Endodermal cell (in vitro differentiated cells): ENCODE measurements around the gene MORN4. TPM values are rescaled to one million over a fixed set of nuclear protein-coding genes. Genes with fewer than 3 reads are reported as not detected.
"Not testable (repeated sequence)": the region's sequence is repeated elsewhere in the genome, so short reads cannot be mapped to it uniquely, and the experiment has no call there.

Experiments used
- DNase-seq: peaks from one replicate; pipeline ENCODE4 v3.0.0-alpha.2; 2017
- H3K27ac ChIP-seq: 2 replicates; pipeline ENCODE4 v1.5.1; 2013; ENCODE audit warnings: mild to moderate bottlenecking, low read depth, low read length, moderate library complexity
- H3K27me3 ChIP-seq: 2 replicates; pipeline ENCODE4 v1.6.1; 2013; ENCODE audit warnings: mild to moderate bottlenecking, low read length, moderate library complexity; ENCODE audit not compliant: insufficient read depth, control insufficient read depth, poor library complexity, severe bottlenecking
- H3K36me3 ChIP-seq: 2 replicates; pipeline ENCODE4 v1.7.0; 2013; ENCODE audit warnings: mild to moderate bottlenecking, low read length, moderate library complexity; ENCODE audit not compliant: control insufficient read depth, insufficient read depth
- H3K4me1 ChIP-seq: one replicate; pipeline ENCODE4 v1.7.0; 2013; ENCODE audit warnings: low read length; ENCODE audit not compliant: control insufficient read depth, insufficient read depth
- H3K4me3 ChIP-seq: 2 replicates; pipeline ENCODE4 v1.5.1; 2013; ENCODE audit warnings: mild to moderate bottlenecking, low read length, moderate library complexity
- H3K9ac ChIP-seq: 2 replicates; pipeline ENCODE4 v1.6.1; 2013; ENCODE audit warnings: mild to moderate bottlenecking, low read length, moderate library complexity; ENCODE audit not compliant: poor library complexity, severe bottlenecking; ENCODE audit errors: extremely low read depth
- H3K9me3 ChIP-seq: 2 replicates; pipeline ENCODE4 v1.6.1; 2013; ENCODE audit warnings: mild to moderate bottlenecking, low read length, moderate library complexity; ENCODE audit not compliant: control insufficient read depth
- H3K27ac Mint-ChIP-seq: 2 replicates; pipeline ENCODE4 v1.8.0; 2020; ENCODE audit warnings: mixed read lengths
- H3K27me3 Mint-ChIP-seq: 2 replicates; pipeline ENCODE4 v1.8.0; 2021; ENCODE audit warnings: mild to moderate bottlenecking, mixed read lengths; ENCODE audit not compliant: insufficient read depth
- H3K36me3 Mint-ChIP-seq: 2 replicates; pipeline ENCODE4 v1.8.0; 2020; ENCODE audit warnings: low read depth, mixed read lengths
- H3K4me1 Mint-ChIP-seq: 2 replicates; pipeline ENCODE4 v1.8.0; 2020; ENCODE audit warnings: mixed read lengths
- H3K4me3 Mint-ChIP-seq: 2 replicates; pipeline ENCODE4 v1.8.0; 2020; ENCODE audit warnings: mild to moderate bottlenecking, moderate library complexity, mixed read lengths
- H3K9me3 Mint-ChIP-seq: 2 replicates; pipeline ENCODE4 v1.8.0; 2020; ENCODE audit warnings: mild to moderate bottlenecking, mixed read lengths
- WGBS, 2 experiments: methylation state at CpG; one replicate each; pipeline versions ENCODE4 v1.1.5 to v1.1.7; 2013; ENCODE audit warnings: missing lambda C conversion rate in 2 of 2, mixed read lengths in 1 of 2; ENCODE audit not compliant: insufficient coverage in 1 of 2, insufficient read length in 1 of 2; 5-methylcytosine and 5-hydroxymethylcytosine counted together
- total RNA-seq, 2 donors: library from RNA; stranded (reverse); fragmentation: NEBNext Ultra II Directional in 1 of 2; extraction: Animal tissue kit (Norgen Biotek cat#: 25700) in 1 of 2; gene quantifications; 2 replicates in 1 of 2; 3 replicates in 1 of 2; pipeline ENCODE4 v1.2.1, GENCODE V29; 2021
- TF ChIP-seq, protein P1 (sequence below): fragments of 200-600 bp; sonication (generic); conservative IDR thresholded peaks from 2 replicates; pipeline ENCODE4 v1.5.0; 2021; ENCODE audit warnings: antibody characterized with exemption, mild to moderate bottlenecking

Gene MORN4
- total RNA-seq, 2 donors from 2014 or later: 19.0 to 21.3 TPM

DNA sequence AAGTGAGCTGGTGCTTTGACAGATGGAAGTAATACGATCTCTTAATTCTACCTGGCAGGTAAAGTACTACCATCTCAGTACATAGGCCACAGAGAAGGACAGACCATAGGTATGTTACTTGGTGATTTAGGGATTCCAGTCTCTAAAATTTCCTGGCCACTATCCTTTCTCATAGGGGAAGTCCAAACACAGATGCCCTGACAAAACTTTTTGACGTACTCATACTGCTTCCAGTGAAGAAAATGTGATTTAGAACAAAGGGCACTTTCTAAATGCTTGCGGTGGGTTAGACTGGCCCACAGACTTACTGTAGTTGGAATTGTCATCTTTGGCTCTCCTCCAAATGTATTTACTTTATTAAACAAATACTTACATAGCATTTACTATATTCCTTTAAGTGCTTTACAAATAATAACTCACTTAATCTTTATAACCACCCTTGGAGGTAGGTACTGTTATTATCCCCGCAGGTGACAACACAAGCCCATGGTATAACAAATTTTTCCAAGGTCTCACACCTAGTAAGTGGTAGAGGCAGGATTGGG lies 10.2 kb upstream of the MORN4 start:
- no peaks in the 10 kb centered on the region for H3K27me3 ChIP-seq
- no peaks in the 10 kb centered on the region for H3K9me3 ChIP-seq
- peaks cover 29% of the 10 kb centered on the region for H3K36me3 ChIP-seq
- H3K27ac Mint-ChIP-seq: no peak overlapping the region
- TF ChIP-seq, protein P1, sequence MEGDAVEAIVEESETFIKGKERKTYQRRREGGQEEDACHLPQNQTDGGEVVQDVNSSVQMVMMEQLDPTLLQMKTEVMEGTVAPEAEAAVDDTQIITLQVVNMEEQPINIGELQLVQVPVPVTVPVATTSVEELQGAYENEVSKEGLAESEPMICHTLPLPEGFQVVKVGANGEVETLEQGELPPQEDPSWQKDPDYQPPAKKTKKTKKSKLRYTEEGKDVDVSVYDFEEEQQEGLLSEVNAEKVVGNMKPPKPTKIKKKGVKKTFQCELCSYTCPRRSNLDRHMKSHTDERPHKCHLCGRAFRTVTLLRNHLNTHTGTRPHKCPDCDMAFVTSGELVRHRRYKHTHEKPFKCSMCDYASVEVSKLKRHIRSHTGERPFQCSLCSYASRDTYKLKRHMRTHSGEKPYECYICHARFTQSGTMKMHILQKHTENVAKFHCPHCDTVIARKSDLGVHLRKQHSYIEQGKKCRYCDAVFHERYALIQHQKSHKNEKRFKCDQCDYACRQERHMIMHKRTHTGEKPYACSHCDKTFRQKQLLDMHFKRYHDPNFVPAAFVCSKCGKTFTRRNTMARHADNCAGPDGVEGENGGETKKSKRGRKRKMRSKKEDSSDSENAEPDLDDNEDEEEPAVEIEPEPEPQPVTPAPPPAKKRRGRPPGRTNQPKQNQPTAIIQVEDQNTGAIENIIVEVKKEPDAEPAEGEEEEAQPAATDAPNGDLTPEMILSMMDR: no peak
- H3K27me3 Mint-ChIP-seq: no peaks in the 10 kb centered on the region
- H3K9ac ChIP-seq: no peak overlapping the region
- H3K4me3 ChIP-seq: no peak overlapping the region
- no peaks in the 10 kb centered on the region for H3K9me3 Mint-ChIP-seq
- 82 to 100% methylated on average over 3 to 4 of the region's 4 CpGs for WGBS, 2 experiments
- H3K36me3 Mint-ChIP-seq: peaks cover 32% of the 10 kb centered on the region
- H3K4me1 Mint-ChIP-seq: peaks cover 12% of the 10 kb centered on the region
- H3K4me1 ChIP-seq: no peaks in the 10 kb centered on the region
- H3K4me3 Mint-ChIP-seq: no peak overlapping the region
- H3K27ac ChIP-seq: no peak overlapping the region
- no peak for DNase-seq

- not testable (repeated sequence) for H3K27ac ChIP-seq, H3K9me3 ChIP-seq, H3K27me3 ChIP-seq, H3K4me1 Mint-ChIP-seq, H3K27ac Mint-ChIP-seq, DNase-seq, H3K4me1 ChIP-seq, H3K9me3 Mint-ChIP-seq, H3K27me3 Mint-ChIP-seq, H3K9ac ChIP-seq
- H3K4me3 ChIP-seq: peak overlapping the region; percentile 97
- H3K36me3 ChIP-seq: peaks cover 28% of the 10 kb centered on the region
- peaks cover 32% of the 10 kb centered on the region for H3K36me3 Mint-ChIP-seq
- 87 to 92% methylated on average over 10 to 13 of the region's 13 CpGs for WGBS, 2 experiments
- peak overlapping the region; percentile 88 for H3K4me3 Mint-ChIP-seq
Measured at GRCh38 chr10:97642471-97643159, 9.3 kb upstream of the MORN4 start.

DNA sequence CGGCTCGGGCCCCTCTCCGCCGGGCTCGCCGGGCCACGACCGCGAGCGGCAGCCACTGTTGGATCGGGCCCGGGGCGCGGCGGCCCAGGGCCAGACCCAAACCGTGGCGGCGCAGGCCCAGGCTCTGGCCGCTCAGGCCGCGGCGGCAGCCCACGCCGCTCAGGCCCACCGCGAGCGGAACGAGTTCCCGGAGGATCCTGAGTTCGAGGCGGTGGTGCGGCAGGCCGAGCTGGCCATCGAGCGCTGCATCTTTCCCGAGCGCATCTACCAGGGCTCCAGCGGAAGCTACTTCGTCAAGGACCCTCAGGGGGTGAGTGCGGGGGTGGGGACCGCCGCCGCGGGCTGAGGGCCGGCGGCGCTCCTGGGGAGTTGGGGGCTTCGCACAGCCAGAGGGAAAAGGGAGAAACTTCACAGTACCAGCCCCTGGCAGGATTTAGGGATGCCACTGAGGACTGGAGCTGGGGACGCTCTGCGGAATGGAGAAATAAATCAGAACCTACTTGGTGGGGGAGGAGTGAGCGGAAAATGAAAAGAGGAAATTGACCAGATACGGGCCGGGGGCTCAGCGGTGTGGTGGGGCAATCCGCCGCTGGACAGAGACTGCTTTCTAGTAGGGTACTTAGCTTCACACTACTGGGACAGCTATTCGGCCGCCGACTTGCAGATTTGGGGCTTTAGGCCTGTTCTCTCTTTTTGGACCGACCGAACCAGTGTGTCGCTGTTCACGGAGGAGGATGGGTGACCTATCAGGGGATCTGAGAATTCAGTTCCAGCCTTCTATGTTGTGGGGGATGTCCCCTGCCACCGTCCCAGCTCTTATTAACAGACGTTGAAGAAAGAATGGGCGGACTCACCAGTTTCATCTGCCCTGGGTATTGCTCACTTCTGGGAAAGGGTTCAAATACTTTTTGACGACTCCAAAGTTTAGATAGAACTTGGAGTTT lies 7.8 kb upstream of the MORN4 start:
- Mint-ChIP-seq H3K27me3 (no peaks in the 10 kb centered on the region), H3K4me3 (peak overlapping the region; percentile 88), H3K36me3 (peaks cover 29% of the 10 kb centered on the region), H3K9me3 (no peaks in the 10 kb centered on the region), H3K27ac (peak overlapping the region; percentile 91), H3K4me1 (peaks cover 10% of the 10 kb centered on the region)
- WGBS, 2 experiments: 1 to 2% methylated on average over 25 to 67 of the region's 67 CpGs
- peak overlapping the region; percentile 38 for H3K27ac ChIP-seq
- H3K36me3 ChIP-seq: peaks cover 23% of the 10 kb centered on the region
- no peaks in the 10 kb centered on the region for H3K4me1 ChIP-seq
- H3K9me3 ChIP-seq: no peaks in the 10 kb centered on the region
- H3K9ac ChIP-seq: peak overlapping the region; percentile 69
- DNase-seq: peak; percentile 83
- H3K27me3 ChIP-seq: no peaks in the 10 kb centered on the region
- TF ChIP-seq, protein P1: no peak
- H3K4me3 ChIP-seq: peak overlapping the region; percentile 97
